ENCODE measurements around the gene PLCB4. TPM values are rescaled to one million over a fixed set of nuclear protein-coding genes. Genes with fewer than 3 reads are reported as not detected.

The PLCB4 gene
- total RNA-seq, 4 donors from 2014 or later = 4.4 to 11.5 (median 8.7) TPM

GRCh38 chr20:9495701-9496100 lies 426.8 kb downstream of the PLCB4 start:
- TF ChIP-seq CTCF (IDR thresholded peaks at IDR 0.05; ENCODE audit: low read depth) = no peak

DNA sequence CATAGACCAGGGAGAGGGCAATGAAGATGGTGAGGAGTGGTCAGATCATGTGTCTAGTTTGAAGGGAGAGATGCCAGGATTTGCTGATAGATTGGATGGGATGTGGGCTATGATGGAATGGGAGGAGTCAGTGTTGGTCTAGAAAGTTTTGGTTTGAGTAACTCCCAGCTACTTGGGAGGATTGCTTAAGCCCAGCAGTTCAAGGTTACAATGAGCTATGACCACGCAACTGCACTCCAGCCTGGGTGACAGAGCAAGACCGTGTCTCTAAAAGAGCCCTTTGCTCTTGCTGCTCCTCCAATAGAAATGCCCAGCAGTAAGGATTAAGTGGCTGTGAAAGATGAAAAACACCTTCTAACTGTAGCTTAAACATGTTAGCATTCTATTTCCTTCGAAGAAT lies 427.3 kb downstream of the PLCB4 start:
- TF ChIP-seq CTCF (IDR thresholded peaks at IDR 0.05; ENCODE audit: low read depth) = no peak

- TF ChIP-seq CTCF (IDR thresholded peaks at IDR 0.05; ENCODE audit: low read depth) = no peak
Measured at GRCh38 chr20:9498322-9498721, 429.4 kb downstream of the PLCB4 start.

GRCh38 chr20:9499126-9499899 lies 430.4 kb downstream of the PLCB4 start:
- no peak for TF ChIP-seq CTCF (IDR thresholded peaks at IDR 0.05; ENCODE audit: low read depth)

DNA sequence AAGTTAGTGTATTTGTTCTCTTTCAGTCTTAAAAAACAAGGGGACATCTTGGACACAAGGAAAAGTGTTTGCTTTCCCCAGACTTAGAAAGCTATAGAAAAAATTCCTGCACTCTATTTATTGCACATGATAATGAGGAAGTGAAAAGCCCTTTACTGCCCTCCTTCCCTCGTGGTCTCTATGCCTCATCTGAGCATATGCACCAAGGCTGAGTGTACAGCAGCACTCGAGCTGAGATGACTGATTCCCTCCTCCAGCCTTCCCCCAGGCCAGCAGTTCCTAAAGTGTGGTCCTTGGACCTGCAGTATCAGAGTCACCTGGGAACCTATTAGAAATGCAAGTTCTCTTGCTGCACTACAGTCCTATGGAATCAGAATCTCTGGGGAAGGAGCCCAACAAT lies 431.2 kb downstream of the PLCB4 start:
- TF ChIP-seq CTCF (IDR thresholded peaks at IDR 0.05; ENCODE audit: low read depth) = no peak

DNA sequence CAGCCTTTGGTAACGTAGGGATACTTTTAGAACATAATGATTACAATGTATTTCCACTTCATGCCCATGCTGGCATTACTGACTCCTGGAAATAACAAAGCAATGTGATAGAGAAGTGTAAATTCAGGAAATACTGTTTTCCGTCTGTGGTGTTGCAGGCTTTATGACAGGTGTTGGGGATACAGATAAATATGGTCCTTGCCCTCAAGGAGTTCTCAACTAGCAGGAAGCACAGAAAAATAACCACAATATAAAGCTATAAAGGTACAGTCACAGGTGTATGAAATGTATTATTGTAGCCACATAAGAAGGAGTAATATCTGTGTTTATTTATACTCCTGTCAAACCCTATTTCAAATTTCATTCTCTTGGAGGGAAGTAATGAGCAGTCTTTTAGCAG lies 432.6 kb downstream of the PLCB4 start:
- no peak for TF ChIP-seq CTCF (IDR thresholded peaks at IDR 0.05; ENCODE audit: low read depth)

- TF ChIP-seq CTCF (IDR thresholded peaks at IDR 0.05; ENCODE audit: low read depth) = no peak
Measured at GRCh38 chr20:9503526-9504245, 434.8 kb downstream of the PLCB4 start.
